WTC11 (cell line): Measurements from ENCODE around the gene ZNF586.

ENCODE experiments used
- EMX1 ChIP-seq: fragments of 250-450 bp; sonication (Bioruptor Pico); IDR thresholded peaks from 2 replicates; pipeline ENCODE4 v1.8.0; 2021; ENCODE audit warnings: mild to moderate bottlenecking
- FOXJ3 ChIP-seq: sonication (generic); formaldehyde crosslinking; IDR thresholded peaks from 2 replicates; pipeline ENCODE4 v1.9.0; 2021; ENCODE audit warnings: missing genetic modification reagents, mild to moderate bottlenecking, borderline replicate concordance
- JUN ChIP-seq: sonication (generic); formaldehyde crosslinking; IDR thresholded peaks from 2 replicates; pipeline ENCODE4 v1.8.0; 2023; ENCODE audit warnings: mild to moderate bottlenecking, missing genetic modification reagents
- ZNF416 ChIP-seq: fragments of 250-450 bp; sonication (Bioruptor Pico); IDR thresholded peaks from 2 replicates; pipeline ENCODE4 v1.9.0; 2021; ENCODE audit warnings: mild to moderate bottlenecking, inconsistent platforms
- TF ChIP-seq, protein P1 (sequence below): fragments of 200-600 bp; IDR thresholded peaks from 2 replicates; pipeline ENCODE4 v1.8.0; 2022; ENCODE audit warnings: antibody characterized with exemption
- TF ChIP-seq, protein P2 (sequence below): sonication (generic); formaldehyde crosslinking; IDR thresholded peaks from 2 replicates; pipeline ENCODE4 v1.8.1; 2022; ENCODE audit warnings: missing genetic modification reagents, borderline replicate concordance
- TF ChIP-seq, protein P3 (sequence below): sonication (generic); formaldehyde crosslinking; conservative IDR thresholded peaks from 2 replicates; pipeline ENCODE4 v1.8.1; 2023; ENCODE audit warnings: mild to moderate bottlenecking, low read depth, missing genetic modification reagents, moderate library complexity

DNA sequence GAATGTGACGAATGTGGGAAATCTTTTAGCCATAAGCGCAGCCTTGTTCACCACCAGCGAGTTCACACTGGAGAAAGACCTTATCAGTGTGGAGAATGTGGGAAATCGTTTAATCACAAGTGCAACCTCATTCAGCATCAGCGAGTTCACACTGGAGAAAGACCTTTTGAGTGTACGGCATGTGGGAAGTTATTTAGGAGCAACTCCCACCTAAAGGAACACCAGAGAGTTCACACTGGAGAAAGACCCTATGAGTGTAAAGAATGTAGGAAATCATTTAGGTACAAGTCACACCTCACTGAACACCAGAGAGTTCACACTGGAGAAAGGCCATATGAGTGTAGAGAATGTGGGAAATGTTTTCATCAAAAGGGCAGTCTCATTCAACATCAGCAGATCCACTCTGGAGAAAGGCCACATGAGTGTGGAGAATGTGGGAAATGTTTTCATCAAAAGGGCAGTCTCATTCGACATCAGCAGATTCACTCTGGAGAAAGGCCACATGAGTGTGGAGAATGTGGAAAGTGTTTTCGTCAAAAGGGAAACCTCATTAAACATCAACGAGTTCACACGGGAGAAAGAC is 15.3 kb upstream of the ZNF586 start:
- TF ChIP-seq ZNF416 (CRISPR knock-in tag) (no peak), FOXJ3 (CRISPR knock-in tag) (no peak), EMX1 (no peak), JUN (CRISPR knock-in tag) (no peak)
- TF ChIP-seq, protein P1, sequence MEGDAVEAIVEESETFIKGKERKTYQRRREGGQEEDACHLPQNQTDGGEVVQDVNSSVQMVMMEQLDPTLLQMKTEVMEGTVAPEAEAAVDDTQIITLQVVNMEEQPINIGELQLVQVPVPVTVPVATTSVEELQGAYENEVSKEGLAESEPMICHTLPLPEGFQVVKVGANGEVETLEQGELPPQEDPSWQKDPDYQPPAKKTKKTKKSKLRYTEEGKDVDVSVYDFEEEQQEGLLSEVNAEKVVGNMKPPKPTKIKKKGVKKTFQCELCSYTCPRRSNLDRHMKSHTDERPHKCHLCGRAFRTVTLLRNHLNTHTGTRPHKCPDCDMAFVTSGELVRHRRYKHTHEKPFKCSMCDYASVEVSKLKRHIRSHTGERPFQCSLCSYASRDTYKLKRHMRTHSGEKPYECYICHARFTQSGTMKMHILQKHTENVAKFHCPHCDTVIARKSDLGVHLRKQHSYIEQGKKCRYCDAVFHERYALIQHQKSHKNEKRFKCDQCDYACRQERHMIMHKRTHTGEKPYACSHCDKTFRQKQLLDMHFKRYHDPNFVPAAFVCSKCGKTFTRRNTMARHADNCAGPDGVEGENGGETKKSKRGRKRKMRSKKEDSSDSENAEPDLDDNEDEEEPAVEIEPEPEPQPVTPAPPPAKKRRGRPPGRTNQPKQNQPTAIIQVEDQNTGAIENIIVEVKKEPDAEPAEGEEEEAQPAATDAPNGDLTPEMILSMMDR: no peak
- TF ChIP-seq, protein P2, sequence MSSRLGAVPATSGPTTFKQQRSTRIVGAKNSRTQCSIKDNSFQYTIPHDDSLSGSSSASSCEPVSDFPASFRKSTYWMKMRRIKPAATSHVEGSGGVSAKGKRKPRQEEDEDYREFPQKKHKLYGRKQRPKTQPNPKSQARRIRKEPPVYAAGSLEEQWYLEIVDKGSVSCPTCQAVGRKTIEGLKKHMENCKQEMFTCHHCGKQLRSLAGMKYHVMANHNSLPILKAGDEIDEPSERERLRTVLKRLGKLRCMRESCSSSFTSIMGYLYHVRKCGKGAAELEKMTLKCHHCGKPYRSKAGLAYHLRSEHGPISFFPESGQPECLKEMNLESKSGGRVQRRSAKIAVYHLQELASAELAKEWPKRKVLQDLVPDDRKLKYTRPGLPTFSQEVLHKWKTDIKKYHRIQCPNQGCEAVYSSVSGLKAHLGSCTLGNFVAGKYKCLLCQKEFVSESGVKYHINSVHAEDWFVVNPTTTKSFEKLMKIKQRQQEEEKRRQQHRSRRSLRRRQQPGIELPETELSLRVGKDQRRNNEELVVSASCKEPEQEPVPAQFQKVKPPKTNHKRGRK (CRISPR knock-in tag): no peak
- TF ChIP-seq, protein P3, sequence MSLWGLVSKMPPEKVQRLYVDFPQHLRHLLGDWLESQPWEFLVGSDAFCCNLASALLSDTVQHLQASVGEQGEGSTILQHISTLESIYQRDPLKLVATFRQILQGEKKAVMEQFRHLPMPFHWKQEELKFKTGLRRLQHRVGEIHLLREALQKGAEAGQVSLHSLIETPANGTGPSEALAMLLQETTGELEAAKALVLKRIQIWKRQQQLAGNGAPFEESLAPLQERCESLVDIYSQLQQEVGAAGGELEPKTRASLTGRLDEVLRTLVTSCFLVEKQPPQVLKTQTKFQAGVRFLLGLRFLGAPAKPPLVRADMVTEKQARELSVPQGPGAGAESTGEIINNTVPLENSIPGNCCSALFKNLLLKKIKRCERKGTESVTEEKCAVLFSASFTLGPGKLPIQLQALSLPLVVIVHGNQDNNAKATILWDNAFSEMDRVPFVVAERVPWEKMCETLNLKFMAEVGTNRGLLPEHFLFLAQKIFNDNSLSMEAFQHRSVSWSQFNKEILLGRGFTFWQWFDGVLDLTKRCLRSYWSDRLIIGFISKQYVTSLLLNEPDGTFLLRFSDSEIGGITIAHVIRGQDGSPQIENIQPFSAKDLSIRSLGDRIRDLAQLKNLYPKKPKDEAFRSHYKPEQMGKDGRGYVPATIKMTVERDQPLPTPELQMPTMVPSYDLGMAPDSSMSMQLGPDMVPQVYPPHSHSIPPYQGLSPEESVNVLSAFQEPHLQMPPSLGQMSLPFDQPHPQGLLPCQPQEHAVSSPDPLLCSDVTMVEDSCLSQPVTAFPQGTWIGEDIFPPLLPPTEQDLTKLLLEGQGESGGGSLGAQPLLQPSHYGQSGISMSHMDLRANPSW (CRISPR knock-in tag): no peak
